Neural cell (in vitro differentiated cells): Measurements from ENCODE around the gene CATSPER1. TPM values are rescaled to one million over a fixed set of nuclear protein-coding genes. Genes with fewer than 3 reads are reported as not detected.
"Not testable (repeated sequence)": the region's sequence is repeated elsewhere in the genome, so short reads cannot be mapped to it uniquely, and the experiment has no call there.

Source experiments
- H2AFZ ChIP-seq: fragments of 200-600, 300-800 bp; sonication (generic), shearing (Covaris generic); 2 replicates; pipeline ENCODE4 v1.6.0; 2014; ENCODE audit warnings: low read depth, mild to moderate bottlenecking, antibody characterized with exemption, low read length, moderate library complexity
- H3F3A ChIP-seq: fragments of 200-600 bp; shearing (Covaris generic); 2 replicates; pipeline ENCODE4 v1.6.1; 2016; ENCODE audit warnings: mild to moderate bottlenecking, moderate library complexity, mixed read lengths, antibody characterized with exemption, low read length; ENCODE audit not compliant: insufficient read depth, poor library complexity, severe bottlenecking
- H3K27ac ChIP-seq: fragments of 200-600, 300-800 bp; sonication (generic), shearing (Covaris generic); 2 replicates; pipeline ENCODE4 v1.5.1; 2014; ENCODE audit warnings: mild to moderate bottlenecking, low read length, moderate library complexity
- H3K27me3 ChIP-seq: fragments of 300-800, 200-600 bp; sonication (generic), shearing (Covaris generic); 2 replicates; pipeline ENCODE4 v1.6.0; 2014; ENCODE audit warnings: mild to moderate bottlenecking, low read depth, low read length, moderate library complexity; ENCODE audit not compliant: insufficient read depth
- H3K36me3 ChIP-seq: fragments of 300-800, 200-600 bp; sonication (generic), shearing (Covaris generic); 2 replicates; pipeline ENCODE4 v1.5.1; 2014; ENCODE audit warnings: mild to moderate bottlenecking, antibody characterized with exemption, low read length, moderate library complexity; ENCODE audit not compliant: insufficient read depth
- H3K4me2 ChIP-seq: fragments of 300-800, 200-600 bp; sonication (generic), shearing (Covaris generic); 2 replicates; pipeline ENCODE4 v1.6.0; 2014; ENCODE audit warnings: mild to moderate bottlenecking, low read length
- H3K4me3 ChIP-seq: fragments of 300-800, 200-600 bp; sonication (generic), shearing (Covaris generic); 2 replicates; pipeline ENCODE4 v1.5.1; 2014; ENCODE audit warnings: mild to moderate bottlenecking, low read length, moderate library complexity
- H3K79me2 ChIP-seq: fragments of 200-600 bp; shearing (Covaris generic); replicated peaks from 2 replicates; pipeline ENCODE4 v1.6.0; 2014; ENCODE audit warnings: mild to moderate bottlenecking, low read length, moderate library complexity; ENCODE audit not compliant: insufficient read depth
- H3K9ac ChIP-seq: fragments of 300-800, 200-600 bp; sonication (generic), shearing (Covaris generic); 2 replicates; pipeline ENCODE4 v1.6.1; 2016; ENCODE audit warnings: mild to moderate bottlenecking, low read length, mixed read lengths
- H3K9me2 ChIP-seq: fragments of 200-600 bp; shearing (Covaris generic); 2 replicates; pipeline ENCODE4 v1.6.1; 2016; ENCODE audit warnings: mild to moderate bottlenecking, low read length, mixed read lengths; ENCODE audit not compliant: insufficient read depth
- H3K9me3 ChIP-seq: fragments of 200-600, 300-800 bp; sonication (generic), shearing (Covaris generic); 2 replicates; pipeline ENCODE4 v1.6.1; 2016; ENCODE audit warnings: mild to moderate bottlenecking, mixed run types, low read length, moderate library complexity, mixed read lengths
- H4K20me1 ChIP-seq: fragments of 200-600 bp; shearing (Covaris generic); 2 replicates; pipeline ENCODE4 v1.6.1; 2016; ENCODE audit warnings: mild to moderate bottlenecking, mixed run types; ENCODE audit not compliant: insufficient read depth
- CTCF ChIP-seq: fragments of 450-650 bp; IDR thresholded peaks from 2 replicates; pipeline ENCODE4 v1.5.1; 2014; ENCODE audit warnings: antibody characterized with exemption, mild to moderate bottlenecking, moderate library complexity; ENCODE audit not compliant: poor library complexity, severe bottlenecking
- EP300 ChIP-seq: fragments of 450-650 bp; conservative IDR thresholded peaks from 2 replicates; pipeline ENCODE4 v1.6.1; 2014; ENCODE audit warnings: antibody characterized with exemption, mild to moderate bottlenecking, moderate library complexity; ENCODE audit not compliant: poor library complexity, severe bottlenecking
- EZH2 ChIP-seq: fragments of 200-600, 300-800 bp; shearing (Covaris generic), sonication (generic); IDR thresholded peaks from 2 replicates; pipeline ENCODE4 v1.6.1; 2014; ENCODE audit warnings: antibody characterized with exemption, low read length, borderline replicate concordance, mild to moderate bottlenecking; ENCODE audit not compliant: insufficient read depth, poor library complexity, severe bottlenecking
- MXI1 ChIP-seq: fragments of 450-650 bp; conservative IDR thresholded peaks from 2 replicates; pipeline ENCODE4 v1.6.1; 2014; ENCODE audit warnings: antibody characterized with exemption, mild to moderate bottlenecking; ENCODE audit not compliant: poor library complexity, severe bottlenecking
- POLR2AphosphoS5 ChIP-seq: IDR thresholded peaks from 2 replicates; pipeline ENCODE4 v1.6.1; 2012
- RAD21 ChIP-seq: fragments of 450-650 bp; conservative IDR thresholded peaks from 2 replicates; pipeline ENCODE4 v1.6.1; 2014; ENCODE audit warnings: antibody characterized with exemption, mild to moderate bottlenecking, moderate library complexity
- REST ChIP-seq: IDR thresholded peaks from 2 replicates; pipeline ENCODE4 v1.6.1; 2012; ENCODE audit warnings: borderline replicate concordance
- SMC3 ChIP-seq: fragments of 450-650 bp; conservative IDR thresholded peaks from 2 replicates; pipeline ENCODE4 v1.6.1; 2014; ENCODE audit warnings: antibody characterized with exemption, mild to moderate bottlenecking, moderate library complexity; ENCODE audit not compliant: poor library complexity
- TAF1 ChIP-seq: IDR thresholded peaks from 2 replicates; pipeline ENCODE4 v1.6.1; 2012; ENCODE audit warnings: low read depth
- polyA plus RNA-seq: library from polyadenylated mRNA; depleted of rRNA; stranded (reverse); fragments of >200 nt; gene quantifications from 2 replicates; pipeline ENCODE4 v1.2.3, GENCODE V29; 2014

Gene CATSPER1
- polyA plus RNA-seq, 1 donor from 2014 or later = not detected

GRCh38 chr11:66032957-66033735 lies 6.9 kb upstream of the CATSPER1 start:
- TF ChIP-seq SMC3 (no peak), MXI1 (no peak), RAD21 (no peak), EP300 (no peak), TAF1 (no peak), REST (no peak), CTCF (no peak), POLR2AphosphoS5 (no peak), EZH2 (no peak)
- no peak overlapping the region for H3K4me3 ChIP-seq

GRCh38 chr11:66023186-66023440 lies 3.2 kb downstream of the CATSPER1 start:
- not testable (repeated sequence) for H3K79me2 ChIP-seq, H3K4me3 ChIP-seq, H3K27me3 ChIP-seq, H3K4me2 ChIP-seq, H3K36me3 ChIP-seq, H2AFZ ChIP-seq, H3K9me2 ChIP-seq, H3K9ac ChIP-seq, H3F3A ChIP-seq, H3K9me3 ChIP-seq, H4K20me1 ChIP-seq, H3K27ac ChIP-seq

More at GRCh38 chr11:66032957-66033735, 6.9 kb upstream of the CATSPER1 start:
- Histone ChIP-seq H3K9me2 (no peaks in the 10 kb centered on the region), H2AFZ (no peak overlapping the region), H3K36me3 (no peaks in the 10 kb centered on the region), H3K27ac (no peak overlapping the region), H3F3A (no peaks in the 10 kb centered on the region), H3K4me2 (no peak overlapping the region), H3K9ac (no peak overlapping the region), H3K27me3 (no peaks in the 10 kb centered on the region), H4K20me1 (no peaks in the 10 kb centered on the region), H3K79me2 (no peaks in the 10 kb centered on the region), H3K9me3 (no peaks in the 10 kb centered on the region)
